NCI-H1092 (cell line): ENCODE data around the gene PXN.
"Not testable (repeated sequence)": the region's sequence is repeated elsewhere in the genome, so short reads cannot be mapped to it uniquely, and the experiment has no call there.

Experiments used
- DNase-seq: peaks from one replicate; lab custom pipeline; 2025; lab: John Stamatoyannopoulos, UW

PXN gene

GRCh38 chr12:120241561-120242274, 23.8 kb downstream of the PXN start:
- DNase-seq = no peak

- DNase-seq = no peak
Observed at GRCh38 chr12:120240495-120240833, 25.1 kb downstream of the PXN start.

DNA sequence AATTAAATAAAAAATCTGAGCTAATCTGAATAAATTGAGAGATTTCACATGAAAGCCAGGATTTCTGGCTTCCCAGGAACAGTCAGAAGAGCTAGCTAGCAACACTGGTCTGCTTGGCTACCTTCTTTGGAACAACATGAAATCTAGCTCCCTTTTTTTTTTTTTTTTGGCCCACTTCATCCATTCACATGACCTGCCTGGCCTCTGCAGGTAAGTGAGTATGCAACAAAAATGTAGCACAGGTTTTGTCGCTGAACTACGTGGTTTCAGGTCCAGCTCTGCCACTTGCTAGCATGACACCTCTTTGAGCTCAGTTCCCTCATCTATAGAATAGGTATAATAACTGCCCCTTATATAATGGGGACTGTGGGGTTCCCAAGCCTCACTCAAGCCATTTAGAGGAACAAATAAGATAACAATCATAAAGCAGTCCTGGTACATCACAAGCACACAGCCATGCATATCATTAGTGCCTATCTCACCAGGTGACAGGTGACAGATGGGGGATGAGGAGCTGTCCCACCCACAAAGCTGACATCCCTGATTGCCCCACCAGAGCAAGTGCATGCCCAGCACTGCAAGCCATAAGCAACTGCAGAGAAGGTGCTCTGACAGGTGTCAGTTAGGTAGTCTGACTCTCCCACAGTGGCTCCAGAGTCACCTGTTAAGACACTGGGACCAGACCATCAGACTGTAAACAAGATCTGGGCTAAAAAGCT, 25.6 kb downstream of the PXN start:
- no peak for DNase-seq

DNA sequence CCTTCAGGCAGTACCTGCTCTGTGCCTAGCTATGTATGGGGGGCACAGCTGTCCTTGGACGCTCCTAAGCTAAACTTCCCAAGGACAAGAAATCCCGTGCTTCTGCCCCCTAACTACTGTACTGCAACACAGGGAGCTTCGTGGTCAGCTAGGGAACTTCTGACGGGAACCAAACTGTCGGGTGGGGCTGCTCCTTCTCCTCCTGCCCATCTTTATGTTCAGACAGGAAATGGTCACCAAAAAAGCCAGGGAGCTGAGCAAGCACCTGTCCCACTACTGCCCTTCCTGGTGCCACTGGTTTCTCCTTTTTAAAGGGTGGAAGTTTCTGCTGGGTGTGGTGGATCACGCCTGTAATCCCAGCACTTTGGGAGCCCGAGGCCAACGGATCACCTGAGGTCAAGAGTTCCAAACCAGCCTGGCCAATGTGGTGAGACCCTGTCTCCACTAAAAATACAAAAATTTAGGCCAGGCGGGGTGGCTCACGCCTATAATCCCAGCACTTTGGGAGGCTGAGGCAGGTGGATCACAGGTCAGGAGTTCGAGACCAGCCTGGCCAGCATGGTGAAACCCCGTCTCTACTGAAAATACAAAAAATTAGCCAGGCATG, 26.6 kb downstream of the PXN start:
- DNase-seq = no peak

- no peak for DNase-seq
Observed at GRCh38 chr12:120238217-120238616, 27.3 kb downstream of the PXN start.

DNA sequence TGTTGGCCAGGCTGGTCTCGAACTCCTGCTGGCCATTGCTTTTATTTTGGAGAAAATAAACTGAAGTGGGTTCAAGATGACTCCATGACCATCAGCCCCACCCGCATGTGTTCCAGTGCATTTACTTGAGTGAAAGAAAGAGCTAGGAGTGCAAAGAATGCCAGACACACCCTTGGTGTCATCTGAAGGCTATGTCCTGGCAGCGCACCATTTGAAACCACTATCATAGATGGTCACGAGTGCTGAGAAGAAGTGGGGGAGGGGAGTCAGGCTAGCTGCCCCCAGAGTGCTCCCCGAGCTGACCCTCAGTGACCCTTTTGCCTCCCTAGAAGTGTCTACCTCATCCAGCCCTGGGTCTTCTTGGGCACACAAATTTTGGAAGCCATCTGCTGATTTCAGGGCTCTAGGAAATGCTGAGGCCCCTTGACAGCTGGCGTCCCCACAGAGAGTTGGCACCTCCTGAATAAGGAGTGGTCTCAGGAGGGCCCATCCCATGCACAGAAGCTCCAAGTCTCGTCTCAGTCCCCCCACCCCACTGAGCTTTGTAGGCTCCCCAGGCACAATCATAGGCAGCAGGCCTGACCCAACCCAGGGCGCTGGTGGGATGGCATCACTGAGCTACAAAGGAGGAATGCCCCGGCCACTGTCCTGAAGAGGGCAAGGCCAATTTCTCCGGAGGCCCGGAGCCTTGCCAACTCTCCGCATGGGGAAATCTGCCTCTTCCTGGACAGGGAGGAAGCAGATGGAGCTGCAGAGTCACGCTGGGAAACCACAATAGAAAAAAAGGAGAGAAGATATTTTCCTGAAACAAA, 28.0 kb downstream of the PXN start:
- DNase-seq = no peak

GRCh38 chr12:120236809-120237208, 28.7 kb downstream of the PXN start:
- not testable (repeated sequence) for DNase-seq

DNA sequence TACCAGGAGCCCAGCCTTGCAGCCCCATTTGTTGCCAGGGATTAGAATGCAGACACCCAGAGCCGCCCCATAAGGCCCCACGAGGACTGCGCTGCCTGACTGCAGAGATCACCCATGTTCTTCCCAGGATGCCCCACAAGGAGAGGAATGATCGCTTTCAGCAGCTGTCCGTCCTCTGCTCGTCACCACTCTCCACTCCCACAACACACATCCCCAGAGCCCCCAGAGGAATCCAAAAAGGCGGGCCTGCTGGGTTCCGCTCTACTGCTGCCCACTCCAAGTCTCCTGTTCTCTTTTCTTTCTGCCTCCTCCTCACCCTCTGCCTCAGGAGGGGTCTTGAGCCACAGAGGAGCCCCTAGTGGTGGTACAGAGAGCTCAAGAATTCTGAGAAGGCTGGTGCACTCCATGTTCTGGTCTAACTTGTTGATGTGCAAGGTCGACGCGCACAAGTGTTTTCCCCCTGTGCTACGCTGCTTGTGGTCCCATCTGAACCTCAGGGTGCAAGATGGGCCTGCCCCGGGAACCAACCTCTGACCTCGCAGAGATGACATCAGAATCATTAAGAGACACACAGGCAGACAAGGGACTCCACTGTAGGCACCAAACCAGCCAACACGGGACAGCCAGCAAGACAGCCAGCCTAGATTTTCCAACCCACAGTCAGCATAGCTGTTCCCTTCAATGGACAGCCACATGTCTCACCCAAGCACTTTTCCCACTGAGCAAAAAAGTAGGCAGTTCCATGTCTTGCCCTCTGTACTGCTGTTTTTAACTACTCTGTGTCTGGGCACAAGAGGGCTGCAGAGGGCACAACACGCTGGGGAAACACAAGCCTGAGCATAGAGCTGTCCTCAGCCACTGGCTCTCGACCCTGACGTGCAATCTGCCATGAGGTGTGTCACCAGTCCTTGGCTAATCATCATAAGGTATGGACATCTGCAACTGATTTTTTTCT, 29.9 kb downstream of the PXN start:
- DNase-seq = no peak

GRCh38 chr12:120234643-120235368, 30.7 kb downstream of the PXN start:
- no peak for DNase-seq

DNA sequence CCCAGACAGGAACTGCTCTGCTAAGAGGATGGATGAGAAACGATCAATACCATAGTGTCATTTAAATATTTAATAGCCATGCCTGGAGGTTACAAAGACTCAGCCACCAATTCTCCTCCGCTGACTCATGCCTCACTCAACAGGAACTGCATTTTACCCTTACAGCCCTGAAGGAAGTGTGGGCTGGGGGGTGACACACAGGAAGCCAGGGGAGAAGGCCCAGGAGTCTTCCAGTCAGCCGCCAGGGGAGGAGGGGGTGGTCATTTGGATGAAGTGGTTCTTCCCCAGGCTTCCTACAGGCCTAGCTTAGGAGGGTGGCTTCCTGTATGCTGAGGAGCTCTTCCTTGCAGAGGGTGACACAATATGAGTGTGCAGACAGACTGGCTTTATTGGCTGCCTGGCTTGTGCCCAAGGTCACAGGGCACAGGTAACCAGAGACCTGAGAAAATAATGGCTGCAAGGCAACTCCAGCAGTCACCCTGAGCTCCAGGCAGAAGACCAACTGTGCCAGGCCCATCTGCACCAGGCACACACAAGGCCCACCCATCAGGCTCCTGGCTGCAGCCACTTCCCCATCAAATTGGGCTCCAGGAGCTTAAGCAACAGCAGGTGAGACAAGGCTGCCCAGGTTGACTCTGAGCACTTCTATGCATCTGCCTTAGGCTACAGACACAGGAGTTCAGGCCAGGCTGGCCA, 34.1 kb downstream of the PXN start:
- no peak for DNase-seq

DNA sequence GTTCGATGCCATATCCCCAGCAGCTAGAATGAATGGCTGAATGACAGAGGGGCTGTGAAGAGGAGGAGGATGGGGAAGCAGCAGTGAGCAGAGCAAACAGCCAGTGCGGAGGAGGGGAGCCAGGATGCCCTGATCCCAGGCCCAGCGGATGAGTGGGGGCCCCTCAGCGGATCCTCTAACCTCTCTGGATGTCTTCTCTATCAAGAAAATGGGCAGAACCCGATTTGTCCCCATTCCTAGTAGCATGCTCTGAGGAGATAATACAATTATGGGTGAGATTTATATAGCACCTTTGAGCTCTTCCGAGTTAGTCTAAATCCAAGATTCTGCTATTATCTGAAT, 34.6 kb downstream of the PXN start:
- DNase-seq = no peak

GRCh38 chr12:120230326-120230973, 35.1 kb downstream of the PXN start:
- DNase-seq = no peak

- no peak for DNase-seq
Observed at GRCh38 chr12:120229487-120230325, 35.8 kb downstream of the PXN start.

GRCh38 chr12:120229071-120229486, 36.5 kb downstream of the PXN start:
- no peak for DNase-seq

GRCh38 chr12:120228291-120229070, 37.0 kb downstream of the PXN start:
- DNase-seq = peak; percentile 59

GRCh38 chr12:120228041-120228290, 37.6 kb downstream of the PXN start:
- no peak for DNase-seq

DNA sequence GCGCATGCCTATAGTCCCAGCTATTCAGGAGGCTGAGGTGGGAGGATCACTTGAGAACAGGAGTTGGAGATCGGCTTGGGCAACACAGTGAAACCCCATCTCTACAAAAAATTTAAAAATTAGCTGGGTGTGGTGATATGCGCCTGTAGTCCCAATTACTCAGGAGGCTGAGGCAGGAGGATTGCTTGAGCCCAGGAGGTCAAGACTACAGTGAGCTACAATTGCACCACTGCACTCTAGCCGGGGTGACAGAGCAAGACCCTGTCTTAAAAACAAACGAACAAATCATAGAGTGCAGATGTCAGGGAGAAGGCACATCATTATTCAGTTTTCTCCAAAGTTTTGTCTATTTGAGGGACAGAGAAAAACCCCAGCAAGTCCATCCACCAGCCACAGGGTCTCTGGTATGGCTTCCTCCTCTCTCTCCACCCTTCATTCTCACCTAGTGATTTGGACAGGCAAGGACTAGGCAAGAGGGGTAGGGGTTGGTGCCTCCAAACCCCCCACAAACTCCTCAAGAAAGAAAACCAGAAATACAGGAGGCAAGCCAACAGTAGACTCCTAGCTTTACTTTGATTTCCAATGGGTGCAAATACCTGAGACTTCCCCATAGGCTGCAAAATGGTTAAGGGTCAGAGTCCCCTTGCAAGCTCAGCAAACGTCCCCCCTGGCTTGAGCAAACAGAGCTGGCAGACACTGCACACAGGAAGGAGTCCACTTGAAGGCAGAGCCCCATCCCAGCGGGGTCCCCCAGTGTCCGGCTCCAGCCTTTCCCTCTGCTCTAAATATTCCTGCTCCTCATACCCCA, 38.1 kb downstream of the PXN start:
- DNase-seq = no peak
